MM.1S (cell line): Measurements from ENCODE around the gene COL25A1.

Experiments used
- DNase-seq: peaks from one replicate; pipeline ENCODE4 v3.0.0-alpha.2; 2015
- H2AFZ ChIP-seq: fragments of 300-600 bp; sonication (generic); 2 replicates; pipeline ENCODE4 v1.6.0; 2016; ENCODE audit warnings: antibody characterized with exemption, low read length
- H3F3A ChIP-seq: fragments of 300-600 bp; sonication (generic); 2 replicates; pipeline ENCODE4 v1.6.1; 2016; ENCODE audit warnings: mild to moderate bottlenecking, antibody characterized with exemption, low read length, moderate library complexity, mixed read lengths; ENCODE audit not compliant: insufficient read depth
- H3K27ac ChIP-seq: fragments of 300-600 bp; sonication (generic); 2 replicates; pipeline ENCODE4 v1.5.1; 2016; ENCODE audit warnings: mild to moderate bottlenecking, low read length
- H3K27me3 ChIP-seq: fragments of 300-600 bp; sonication (generic); replicated peaks from 2 replicates; pipeline ENCODE4 v1.6.0; 2016; ENCODE audit warnings: low read length; ENCODE audit not compliant: insufficient read depth
- H3K36me3 ChIP-seq: fragments of 300-600 bp; sonication (generic); replicated peaks from 2 replicates; pipeline ENCODE4 v1.6.1; 2016; ENCODE audit warnings: mild to moderate bottlenecking, low read length, mixed read lengths; ENCODE audit not compliant: insufficient read depth
- H3K4me1 ChIP-seq: fragments of 300-600 bp; sonication (generic); 2 replicates; pipeline ENCODE4 v1.6.1; 2016; ENCODE audit warnings: low read length, mixed read lengths
- H3K4me2 ChIP-seq: fragments of 300-600 bp; sonication (generic); 2 replicates; pipeline ENCODE4 v1.6.0; 2016; ENCODE audit warnings: low read depth, low read length
- H3K4me3 ChIP-seq: fragments of 300-600 bp; sonication (generic); 2 replicates; pipeline ENCODE4 v1.5.1; 2016; ENCODE audit warnings: low read length, mixed read lengths
- H3K79me2 ChIP-seq: fragments of 300-600 bp; sonication (generic); 2 replicates; pipeline ENCODE4 v1.6.1; 2016; ENCODE audit warnings: mixed run types, low read length, mixed read lengths
- H3K9ac ChIP-seq: fragments of 300-600 bp; sonication (generic); 2 replicates; pipeline ENCODE4 v1.6.1; 2016; ENCODE audit warnings: low read length, mixed read lengths
- H3K9me2 ChIP-seq: fragments of 300-600 bp; sonication (generic); replicated peaks from 2 replicates; pipeline ENCODE4 v1.6.1; 2016; ENCODE audit warnings: mild to moderate bottlenecking, low read length, mixed read lengths; ENCODE audit not compliant: insufficient read depth
- H3K9me3 ChIP-seq: fragments of 300-600 bp; sonication (generic); replicated peaks from 2 replicates; pipeline ENCODE4 v1.6.1; 2016; ENCODE audit warnings: mild to moderate bottlenecking, low read length, mixed read lengths; ENCODE audit not compliant: insufficient read depth
- H4K20me1 ChIP-seq: fragments of 300-600 bp; sonication (generic); 2 replicates; pipeline ENCODE4 v1.6.1; 2016; ENCODE audit warnings: mild to moderate bottlenecking, low read length, moderate library complexity, mixed read lengths; ENCODE audit not compliant: insufficient read depth
- CTCF ChIP-seq: fragments of 300-600 bp; sonication (generic); IDR thresholded peaks from 2 replicates; pipeline ENCODE4 v1.5.1; 2016; ENCODE audit warnings: antibody characterized with exemption, low read length, mixed read lengths
- EZH2 ChIP-seq: fragments of 300-600 bp; sonication (generic); optimal IDR thresholded peaks from 2 replicates; pipeline ENCODE3; 2017; ENCODE audit warnings: low read depth, mild to moderate bottlenecking, antibody characterized with exemption, low read length, mixed read lengths
- EZH2phosphoT487 ChIP-seq: fragments of 300-600 bp; sonication (generic); IDR thresholded peaks from 2 replicates; pipeline ENCODE4 v1.6.1; 2018; ENCODE audit warnings: antibody characterized with exemption, low read length

The COL25A1 gene

GRCh38 chr4:108813261-108813660, 489.2 kb downstream of the COL25A1 start:
- Histone ChIP-seq H4K20me1 (no peaks in the 10 kb centered on the region), H3K9ac (no peak overlapping the region), H3K9me2 (no peaks in the 10 kb centered on the region), H3K9me3 (no peaks in the 10 kb centered on the region), H3K27ac (no peak overlapping the region), H3K4me1 (peaks cover 5% of the 10 kb centered on the region; the same call in 1 of the 2 replicates), H3K36me3 (no peaks in the 10 kb centered on the region), H3K4me2 (no peak overlapping the region), H3K4me3 (no peak overlapping the region), H3F3A (no peaks in the 10 kb centered on the region), H3K27me3 (no peaks in the 10 kb centered on the region), H2AFZ (no peak overlapping the region), H3K79me2 (no peaks in the 10 kb centered on the region)
- no peak for TF ChIP-seq EZH2
- no peak for TF ChIP-seq EZH2phosphoT487
- TF ChIP-seq CTCF, result no peak
- no peak for DNase-seq

DNA sequence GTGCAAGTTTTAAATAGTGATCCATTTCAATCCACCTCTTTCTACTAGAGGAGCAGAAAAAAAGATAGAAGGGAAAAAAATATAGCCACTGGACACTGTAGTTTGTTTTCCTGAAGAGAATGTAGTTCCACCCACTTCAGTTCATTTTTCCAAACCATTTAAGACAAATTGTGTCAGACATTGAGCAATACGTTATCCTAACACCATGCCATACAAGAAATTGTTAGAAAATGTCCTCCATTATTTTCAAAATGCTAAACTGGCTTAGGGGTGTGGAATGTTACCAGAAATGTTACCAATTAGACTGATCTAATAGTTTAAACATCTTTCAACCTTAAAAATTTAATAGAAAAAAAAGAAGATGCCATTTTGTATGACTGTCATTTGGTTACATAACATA, 491.0 kb downstream of the COL25A1 start:
- H3K4me1 ChIP-seq, result peaks cover 5% of the 10 kb centered on the region; the same call in 1 of the 2 replicates
- H3K9ac ChIP-seq, result no peak overlapping the region
- no peaks in the 10 kb centered on the region for H3K27me3 ChIP-seq
- H3K9me3 ChIP-seq, result no peaks in the 10 kb centered on the region
- no peaks in the 10 kb centered on the region for H3K79me2 ChIP-seq
- H3K9me2 ChIP-seq, result no peaks in the 10 kb centered on the region
- H2AFZ ChIP-seq, result no peak overlapping the region
- no peak overlapping the region for H3K27ac ChIP-seq
- H3F3A ChIP-seq, result no peaks in the 10 kb centered on the region
- H3K4me2 ChIP-seq, result no peak overlapping the region
- H3K4me3 ChIP-seq, result no peak overlapping the region
- no peak for DNase-seq
- H3K36me3 ChIP-seq, result no peaks in the 10 kb centered on the region
- TF ChIP-seq CTCF, result no peak
- TF ChIP-seq EZH2, result no peak
- TF ChIP-seq EZH2phosphoT487, result no peak
- no peaks in the 10 kb centered on the region for H4K20me1 ChIP-seq

DNA sequence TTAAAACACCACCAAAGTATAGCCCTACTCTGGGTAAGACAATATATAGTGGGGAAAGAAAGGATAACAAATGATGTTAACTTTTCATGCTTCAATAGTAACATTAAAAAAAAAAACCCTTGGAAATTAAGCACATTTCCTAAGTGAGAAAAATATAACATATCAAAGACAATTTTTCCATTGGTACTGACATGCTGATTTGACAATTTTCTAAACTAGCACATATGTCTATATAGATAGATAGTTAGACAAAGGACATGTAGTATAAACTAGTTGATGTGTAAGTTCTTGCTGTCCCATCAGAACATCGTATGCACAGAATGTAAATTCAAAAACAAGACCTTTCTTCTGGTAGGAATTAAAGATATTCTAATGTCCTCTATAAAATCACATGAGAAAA, 492.4 kb downstream of the COL25A1 start:
- Histone ChIP-seq H3K4me2 (no peak overlapping the region), H3K9ac (no peak overlapping the region), H4K20me1 (no peaks in the 10 kb centered on the region), H2AFZ (no peak overlapping the region), H3K9me3 (no peaks in the 10 kb centered on the region), H3K4me1 (peaks cover 5% of the 10 kb centered on the region; the same call in 1 of the 2 replicates), H3F3A (no peaks in the 10 kb centered on the region), H3K4me3 (no peak overlapping the region), H3K79me2 (no peaks in the 10 kb centered on the region), H3K27ac (no peak overlapping the region), H3K27me3 (no peaks in the 10 kb centered on the region), H3K36me3 (no peaks in the 10 kb centered on the region), H3K9me2 (no peaks in the 10 kb centered on the region)
- DNase-seq, result no peak
- no peak for TF ChIP-seq CTCF
- TF ChIP-seq EZH2, result no peak
- TF ChIP-seq EZH2phosphoT487, result no peak
